ENCODE data around the gene LIPE.

LIPE gene

DNA sequence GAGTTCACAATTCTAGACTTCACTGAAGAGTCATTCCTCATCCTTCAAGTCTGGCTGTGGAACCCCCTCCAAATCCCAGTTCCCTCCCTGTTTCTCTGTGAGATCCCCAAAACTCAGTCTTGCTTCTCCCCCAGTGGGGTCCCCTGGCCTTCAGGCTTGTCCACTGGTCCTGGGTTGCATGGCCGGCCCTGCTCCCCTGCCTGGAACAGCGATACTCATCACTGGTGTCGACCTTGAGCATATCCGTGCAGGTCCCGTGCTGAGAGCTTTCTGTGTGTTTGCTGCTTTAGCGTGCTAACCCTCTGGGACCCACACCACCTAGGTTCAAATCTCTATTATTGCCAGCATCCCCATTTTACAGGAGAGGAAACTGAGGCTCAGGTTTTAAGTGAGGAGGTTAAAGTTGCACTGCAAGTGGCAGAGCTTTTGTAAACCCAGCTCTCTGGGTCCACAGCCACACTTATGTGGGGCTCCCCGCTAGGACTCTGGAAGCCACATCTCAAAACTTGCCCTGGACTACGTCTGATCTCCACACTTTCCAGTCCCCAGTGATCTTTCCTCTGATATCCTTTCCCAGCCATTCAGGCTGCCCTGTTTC, 15.5 kb downstream of the LIPE start:
- DNase-seq: no peak

DNA sequence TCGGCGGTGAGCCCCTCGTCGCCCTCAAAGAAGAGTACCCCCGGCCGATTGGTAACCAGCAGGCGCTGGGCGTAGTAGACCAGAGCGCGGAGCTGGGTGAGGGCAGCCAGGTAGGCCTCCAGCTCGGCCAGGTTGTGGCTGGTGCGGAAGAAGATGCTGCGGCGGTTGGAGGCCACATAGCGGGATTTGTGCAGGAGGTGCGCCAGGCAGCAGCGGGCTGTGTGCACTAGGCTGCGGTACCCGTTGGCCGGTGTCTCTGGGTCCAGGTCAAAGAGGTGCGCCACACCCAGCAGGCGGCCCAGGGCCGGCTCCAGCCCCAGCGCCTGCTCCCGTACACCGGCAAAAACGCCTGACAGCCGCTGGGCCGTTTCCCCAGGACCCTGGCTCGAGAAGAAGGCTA, 16.8 kb downstream of the LIPE start:
- DNase-seq: no peak

GRCh38 chr19:42409477-42409876, 17.7 kb downstream of the LIPE start:
- DNase-seq: no peak

DNA sequence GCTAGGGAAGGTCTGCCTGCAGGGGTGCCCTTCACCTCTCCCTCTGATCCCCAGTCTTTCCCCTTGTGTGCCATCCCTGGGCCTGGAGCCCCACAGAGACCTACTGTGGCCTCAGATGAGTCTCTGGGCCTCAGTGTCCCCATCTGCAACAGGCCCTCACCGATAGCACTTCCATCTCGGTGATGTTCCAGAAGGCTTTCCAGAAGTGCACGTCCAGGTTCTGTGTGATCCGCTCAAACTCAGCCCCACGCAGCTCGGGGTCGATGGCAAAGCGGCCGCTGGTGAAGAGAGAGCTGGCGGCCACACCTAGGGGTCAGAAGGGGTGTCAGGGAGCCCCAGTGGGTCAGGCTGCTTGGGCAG, 19.4 kb downstream of the LIPE start:
- no peak for DNase-seq

- no peak for DNase-seq
These were observed 19.9 kb downstream of the LIPE start for GRCh38 chr19:42407085-42407815.

- DNase-seq: no peak
These were observed 21.1 kb downstream of the LIPE start for GRCh38 chr19:42406111-42406510.

DNA sequence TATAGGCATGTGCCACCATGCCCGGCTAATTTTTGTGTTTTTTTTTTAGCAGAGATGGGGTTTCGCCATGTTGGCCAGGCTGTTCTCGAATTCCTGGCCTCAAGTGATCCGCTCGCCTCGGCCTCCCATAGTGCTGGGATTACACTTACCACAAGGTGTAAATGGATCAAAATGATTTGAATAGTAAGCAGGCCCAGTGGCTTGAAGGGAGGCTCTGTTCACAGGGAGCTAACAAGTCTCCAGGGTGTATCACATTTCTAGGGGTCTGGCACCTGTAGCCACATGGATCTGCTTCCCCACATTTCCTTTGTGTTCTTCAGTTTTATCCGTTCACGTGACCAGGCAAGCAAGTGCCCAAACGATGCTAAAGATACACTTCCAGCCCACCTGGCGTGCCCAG, 23.6 kb downstream of the LIPE start:
- DNase-seq: no peak

- no peak for DNase-seq
These were observed 24.6 kb downstream of the LIPE start for GRCh38 chr19:42402376-42403116.

DNA sequence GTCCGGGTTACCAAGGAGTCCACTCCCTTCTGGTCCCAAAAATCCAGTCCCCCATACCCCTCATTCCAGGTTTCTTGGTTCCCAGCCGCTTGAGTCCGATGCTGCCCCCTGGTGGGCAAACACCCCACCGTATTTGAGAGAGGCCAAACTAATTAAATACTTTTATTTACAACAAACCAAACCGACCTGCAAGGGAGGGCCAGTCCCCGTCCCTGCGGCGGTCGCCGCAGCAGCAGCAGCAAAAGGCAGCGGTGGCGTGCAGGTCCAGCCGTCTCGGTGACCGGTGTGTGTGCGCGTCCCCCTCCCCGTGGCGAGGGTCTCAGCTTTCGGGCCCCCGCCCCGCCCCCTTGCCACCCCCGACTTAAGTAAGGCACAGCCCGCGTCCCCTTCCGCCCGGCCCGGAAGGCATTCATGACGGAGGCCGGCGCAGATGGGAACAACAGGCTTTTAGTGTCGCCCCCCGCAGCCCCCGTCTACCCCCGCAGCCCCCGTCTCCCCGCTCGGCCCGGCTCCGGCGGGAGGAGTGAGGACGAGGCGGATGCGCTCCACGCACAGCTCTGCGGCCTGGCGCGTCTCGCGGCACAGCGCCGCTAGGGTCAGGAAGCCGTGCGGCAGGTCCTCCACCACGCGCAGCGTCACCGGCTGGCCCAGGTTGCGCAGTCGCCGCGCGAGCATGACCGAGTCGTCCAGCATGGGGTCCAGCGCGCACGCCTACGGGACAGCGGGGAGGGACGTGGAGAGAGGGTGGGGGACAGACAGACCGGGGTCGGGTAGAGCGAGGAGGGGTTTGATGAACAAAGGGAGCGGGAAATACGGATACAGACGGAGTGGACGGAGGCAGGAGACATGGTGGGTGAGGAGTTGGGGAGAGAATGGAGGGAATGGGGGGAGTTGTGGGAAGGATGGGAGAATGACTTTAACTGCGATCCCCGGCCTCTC, 25.6 kb downstream of the LIPE start:
- DNase-seq: peak; percentile 49 to 68

DNA sequence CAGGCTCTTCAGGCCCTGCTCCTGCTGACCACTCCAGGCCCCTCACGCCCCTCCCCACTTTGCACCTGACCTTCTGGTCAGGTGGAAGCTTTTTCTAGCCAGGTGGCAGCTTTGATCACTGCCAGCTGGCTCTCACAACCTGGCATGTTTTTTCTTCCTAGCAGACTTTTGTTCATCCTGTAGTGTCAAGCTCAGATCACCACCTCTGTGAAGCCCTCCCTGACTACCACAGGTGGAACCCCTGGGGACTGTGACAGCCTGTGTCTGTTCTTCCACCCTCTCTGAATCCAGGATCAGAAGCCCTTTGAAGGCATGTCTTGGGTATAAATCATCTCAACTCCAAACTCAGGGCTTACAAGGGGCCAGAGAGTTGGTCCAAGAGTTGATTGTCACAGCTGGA, 26.8 kb downstream of the LIPE start:
- DNase-seq: no peak

DNA sequence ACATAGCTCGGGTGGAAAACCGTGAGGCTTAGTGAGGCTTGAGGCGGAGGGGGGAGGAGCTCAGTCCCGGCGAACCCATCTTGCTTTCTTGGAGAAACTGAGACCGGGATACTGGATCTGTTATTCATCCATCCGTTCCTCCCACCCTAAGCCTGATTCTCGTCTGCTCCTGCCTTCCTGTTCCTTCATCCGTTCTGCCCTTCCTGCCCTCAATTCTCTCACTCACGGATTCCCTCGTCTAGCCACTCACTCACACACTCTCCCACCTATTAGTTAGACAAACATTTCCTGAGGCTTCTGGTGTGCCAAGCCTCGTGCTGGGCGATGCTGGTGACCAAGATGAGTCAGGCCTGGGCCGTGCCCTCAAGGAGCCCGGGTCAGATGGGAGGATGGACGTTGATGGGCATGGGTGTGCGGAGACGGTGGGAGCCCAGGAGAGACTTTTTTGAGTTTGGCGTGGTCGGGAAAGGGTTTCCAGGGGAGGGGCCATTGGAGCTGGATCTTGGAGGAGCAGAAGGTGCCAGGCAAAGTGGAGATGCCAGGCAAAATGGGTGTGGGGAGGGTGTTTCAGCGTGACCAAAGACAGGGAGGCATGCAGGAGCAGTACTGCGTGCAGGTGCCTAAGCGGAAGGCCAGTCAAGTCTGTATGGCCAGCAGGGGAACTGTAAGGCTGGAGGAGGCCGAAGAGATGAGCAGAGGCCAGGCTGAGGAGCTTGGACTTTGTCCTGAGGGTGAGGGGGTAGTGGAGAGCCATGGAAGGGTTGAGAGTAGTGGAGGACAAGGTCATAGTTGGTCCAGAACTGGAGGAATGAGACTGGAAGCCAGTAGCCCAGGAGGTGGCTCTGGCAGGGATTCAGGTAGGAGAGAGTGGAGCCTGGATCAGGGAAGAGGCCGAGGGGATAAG, 29.7 kb downstream of the LIPE start:
- no peak for DNase-seq

- peak; percentile 98 to 100 for DNase-seq
These were observed 30.6 kb downstream of the LIPE start for GRCh38 chr19:42396381-42397262.

GRCh38 chr19:42394751-42395150, 32.4 kb downstream of the LIPE start:
- no peak for DNase-seq

GRCh38 chr19:42392165-42392564, 35.0 kb downstream of the LIPE start:
- DNase-seq: no peak

DNA sequence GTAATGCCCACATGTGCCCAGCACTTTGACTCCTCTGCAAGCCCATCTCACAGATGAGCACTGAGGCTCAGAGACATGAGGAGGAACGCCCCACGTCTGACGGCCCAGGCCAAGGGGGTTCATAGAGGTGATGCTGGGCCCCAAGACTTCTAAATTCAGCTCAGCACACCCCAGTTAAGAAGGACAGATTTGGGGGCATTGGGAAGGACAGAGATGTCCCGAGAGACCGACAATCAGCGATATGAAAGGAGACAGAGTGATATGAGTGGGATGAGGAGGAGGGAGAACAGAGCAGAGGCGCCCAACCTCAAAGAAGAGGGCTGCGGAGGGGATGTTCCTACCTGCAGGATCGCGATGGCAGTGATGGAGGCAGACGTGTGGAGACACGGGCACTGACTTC, 37.3 kb downstream of the LIPE start, which contains the start of gene CNFN:
Gene CNFN (minus strand): TSS at position 399 of the 400 bp plus-strand sequence. CDS start 1,260 bp downstream, outside the sequence.
- no peak for DNase-seq

DNA sequence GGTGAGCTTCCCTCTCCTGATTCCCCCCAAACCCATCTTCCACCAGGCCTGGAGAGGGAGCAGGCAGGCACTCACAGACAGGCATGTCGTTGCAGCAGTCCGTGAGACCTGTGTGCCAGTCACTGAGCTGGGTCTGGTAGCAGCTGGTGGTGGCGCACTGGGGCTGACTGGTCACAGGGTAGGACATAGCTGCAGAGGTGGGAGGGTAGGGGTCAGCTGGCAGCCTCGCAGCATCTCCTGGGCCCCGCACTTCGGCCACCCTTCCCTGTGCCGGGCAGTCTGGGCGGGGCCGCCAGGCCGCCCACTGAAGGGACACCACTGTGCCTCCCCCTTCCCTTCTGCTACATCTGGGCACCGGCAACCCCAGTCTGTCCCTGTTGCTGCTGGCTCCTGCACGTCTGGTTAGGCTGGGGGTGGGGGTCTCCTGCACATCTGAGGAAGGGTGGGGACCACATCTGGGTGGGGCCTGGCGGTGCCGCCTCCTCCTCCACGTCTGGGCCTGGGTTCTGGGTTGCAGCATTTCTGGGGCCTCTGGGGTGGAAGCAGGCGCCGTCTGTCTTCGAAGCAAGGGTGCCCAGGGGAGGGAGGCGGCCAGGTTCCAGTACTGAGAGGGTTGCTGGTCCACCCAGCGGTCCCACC, 38.2 kb downstream of the LIPE start:
- DNase-seq: no peak

GRCh38 chr19:42386974-42387707, 40.0 kb downstream of the LIPE start:
- DNase-seq: peak; percentile 23 to 55

DNA sequence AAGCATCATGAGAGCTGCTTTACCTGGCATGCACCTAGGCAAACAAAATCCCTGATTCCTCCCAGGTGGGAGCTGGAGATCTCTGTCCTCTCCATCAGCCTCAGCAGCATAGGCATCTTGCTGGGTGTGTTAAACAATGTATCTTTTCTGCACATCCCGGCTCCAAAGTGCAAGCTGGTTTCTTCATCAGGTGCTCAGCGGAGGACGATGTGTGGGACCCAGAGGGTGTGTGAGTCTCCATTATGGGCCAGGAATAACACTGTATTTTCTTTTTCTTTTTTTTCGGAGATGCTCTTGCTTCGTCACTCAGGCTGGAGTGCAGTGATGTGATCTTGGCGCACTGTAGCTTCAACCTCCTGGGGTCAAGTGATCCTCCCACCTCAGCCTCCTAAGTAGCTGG, 47.0 kb downstream of the LIPE start:
- DNase-seq: no peak

Measured in NCI-H446 (cell line).